ENCODE measurements around the gene SORL1-AS1.
A peak's percentile ranks its signal among the peaks of the same experiment; 100 is the strongest.

The SORL1-AS1 gene

GRCh38 chr11:121391914-121392313 is 60.9 kb downstream of the SORL1-AS1 start:
- TF ChIP-seq CTCF (conservative IDR thresholded peaks at IDR 0.05; ENCODE audit: control insufficient read depth, insufficient read depth, low read depth, low read length) = no peak
- peak; percentile 19 for DNase-seq (ENCODE audit: low read depth)
- H3K4me3 ChIP-seq (ENCODE audit: control insufficient read depth, low read depth, low read length) = no peak overlapping the region

DNA sequence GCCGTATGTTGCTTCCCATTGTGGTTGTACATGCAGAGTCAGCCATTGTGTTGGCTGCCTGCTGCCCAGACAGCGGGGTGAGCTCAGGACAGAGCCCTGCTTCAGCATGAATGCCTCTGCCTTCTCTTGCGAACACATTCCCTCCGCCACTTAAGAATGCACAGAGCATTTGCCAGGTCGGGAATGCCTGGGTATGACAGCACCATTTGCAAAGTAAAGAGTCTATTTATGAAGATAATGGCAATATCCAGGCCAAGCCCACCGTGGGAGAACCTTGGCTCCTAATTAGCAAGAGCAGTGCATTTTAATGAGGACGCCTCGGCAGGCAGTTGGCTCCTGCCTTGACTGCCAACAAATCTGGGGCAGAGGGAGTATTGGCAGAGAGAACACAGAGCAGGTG is 63.1 kb downstream of the SORL1-AS1 start:
- DNase-seq (ENCODE audit: low read depth) = no peak
- TF ChIP-seq CTCF (conservative IDR thresholded peaks at IDR 0.05; ENCODE audit: control insufficient read depth, insufficient read depth, low read depth, low read length) = no peak
- no peak overlapping the region for H3K4me3 ChIP-seq (ENCODE audit: control insufficient read depth, low read depth, low read length)
